GM21723 (cell line): Measurements from ENCODE around the gene LMAN1L.

ENCODE experiments used
- ATAC-seq: cut with Tn5 transposase; IDR thresholded peaks from one replicate; pipeline ENCODE4 v1.9.1; 2021; ENCODE audit warnings: mild to moderate bottlenecking, moderate library complexity; ENCODE audit not compliant: unreplicated experiment

The LMAN1L gene

GRCh38 chr15:74815121-74815934 is 2.7 kb downstream of the LMAN1L start:
- ATAC-seq, result no peak

- ATAC-seq, result no peak
Observed at GRCh38 chr15:74815961-74816360, 3.3 kb downstream of the LMAN1L start.

- no peak for ATAC-seq
Observed at GRCh38 chr15:74816624-74817369, 4.2 kb downstream of the LMAN1L start.

GRCh38 chr15:74817370-74817737 is 4.7 kb downstream of the LMAN1L start:
- no peak for ATAC-seq

GRCh38 chr15:74820056-74820455 is 7.4 kb downstream of the LMAN1L start:
- no peak for ATAC-seq

GRCh38 chr15:74821091-74821789 is 8.6 kb downstream of the LMAN1L start:
- peak; percentile 59 for ATAC-seq

GRCh38 chr15:74821790-74822158 is 9.1 kb downstream of the LMAN1L start:
- ATAC-seq, result no peak

- no peak for ATAC-seq
Observed at GRCh38 chr15:74822233-74822632, 9.6 kb downstream of the LMAN1L start.

- ATAC-seq, result no peak
Observed at GRCh38 chr15:74823324-74823723, 10.7 kb downstream of the LMAN1L start.

GRCh38 chr15:74824976-74825375 is 12.3 kb downstream of the LMAN1L start:
- no peak for ATAC-seq

- ATAC-seq, result no peak
Observed at GRCh38 chr15:74825866-74826265, 13.2 kb downstream of the LMAN1L start.

- ATAC-seq, result no peak
Observed at GRCh38 chr15:74826364-74826819, 13.8 kb downstream of the LMAN1L start, which contains the start of gene CPLX3. TSS of gene CPLX3 (plus strand) at chr15:74826627. CDS start at chr15:74826704, 77 bp downstream.

GRCh38 chr15:74826921-74827320 is 14.3 kb downstream of the LMAN1L start:
- ATAC-seq, result no peak

GRCh38 chr15:74827614-74828013 is 15.0 kb downstream of the LMAN1L start:
- ATAC-seq, result no peak

- ATAC-seq, result no peak
Observed at GRCh38 chr15:74828835-74829234, 16.2 kb downstream of the LMAN1L start.

- ATAC-seq, result no peak
Observed at GRCh38 chr15:74829486-74829885, 16.9 kb downstream of the LMAN1L start.

- no peak for ATAC-seq
Observed at GRCh38 chr15:74829991-74830390, 17.4 kb downstream of the LMAN1L start.

GRCh38 chr15:74830868-74831267 is 18.2 kb downstream of the LMAN1L start:
- ATAC-seq, result no peak

- no peak for ATAC-seq
Observed at GRCh38 chr15:74831813-74832495, 19.3 kb downstream of the LMAN1L start.

GRCh38 chr15:74832826-74833225 is 20.2 kb downstream of the LMAN1L start:
- ATAC-seq, result no peak
